GM21526 (cell line): Measurements from ENCODE around the gene NELL1.

Source experiments
- ATAC-seq: cut with Tn5 transposase; IDR thresholded peaks from one replicate; pipeline ENCODE4 v1.9.1; 2021; ENCODE audit warnings: moderate library complexity; ENCODE audit not compliant: unreplicated experiment, low FRiP score

The NELL1 gene

GRCh38 chr11:20661850-20662249 lies 7.5 kb upstream of the NELL1 start:
- ATAC-seq = no peak

GRCh38 chr11:20668131-20668809 lies 1.1 kb upstream of the NELL1 start:
- ATAC-seq = no peak

- ATAC-seq = no peak
These were observed 666 bp downstream of the NELL1 start for GRCh38 chr11:20669820-20670684.

GRCh38 chr11:20670932-20671403 lies 1.6 kb downstream of the NELL1 start:
- ATAC-seq = no peak

- no peak for ATAC-seq
These were observed 2.6 kb downstream of the NELL1 start for GRCh38 chr11:20671856-20672546.

GRCh38 chr11:20672575-20672974 lies 3.2 kb downstream of the NELL1 start:
- ATAC-seq = no peak

GRCh38 chr11:20676658-20677057 lies 7.3 kb downstream of the NELL1 start:
- no peak for ATAC-seq

GRCh38 chr11:20688761-20689160 lies 19.4 kb downstream of the NELL1 start:
- no peak for ATAC-seq

- no peak for ATAC-seq
These were observed 38.5 kb downstream of the NELL1 start for GRCh38 chr11:20707876-20708275.

- ATAC-seq = no peak
These were observed 43.5 kb downstream of the NELL1 start for GRCh38 chr11:20712912-20713311.

- no peak for ATAC-seq
These were observed 46.1 kb downstream of the NELL1 start for GRCh38 chr11:20715464-20715863.

- ATAC-seq = no peak
These were observed 46.5 kb downstream of the NELL1 start for GRCh38 chr11:20715931-20716330.

- no peak for ATAC-seq
These were observed 50.4 kb downstream of the NELL1 start for GRCh38 chr11:20719821-20720220.

GRCh38 chr11:20723366-20723765 lies 54.0 kb downstream of the NELL1 start:
- ATAC-seq = no peak

GRCh38 chr11:20729597-20730105 lies 60.3 kb downstream of the NELL1 start:
- no peak for ATAC-seq

- no peak for ATAC-seq
These were observed 62.4 kb downstream of the NELL1 start for GRCh38 chr11:20731676-20732215.

- no peak for ATAC-seq
These were observed 69.7 kb downstream of the NELL1 start for GRCh38 chr11:20739107-20739506.

- ATAC-seq = no peak
These were observed 70.2 kb downstream of the NELL1 start for GRCh38 chr11:20739577-20739976.

- ATAC-seq = no peak
These were observed 85.5 kb downstream of the NELL1 start for GRCh38 chr11:20754933-20755332.

GRCh38 chr11:20759541-20759940 lies 90.2 kb downstream of the NELL1 start:
- no peak for ATAC-seq

- no peak for ATAC-seq
These were observed 91.4 kb downstream of the NELL1 start for GRCh38 chr11:20760811-20761210.
